Caco-2 (cell line): ENCODE data around the gene FAM107B. TPM values are rescaled to one million over a fixed set of nuclear protein-coding genes. Genes with fewer than 3 reads are reported as not detected.

ENCODE experiments used
- BruUV-seq: library from RNA; stranded (reverse); fragments of 400-500 nt; replicated peaks from 2 replicates; lab custom pipeline; 2021; lab: Mats Ljungman, UMichigan
- CTCF ChIA-PET: fragments of 300-600 bp; sonication (Branson Sonifier 250); formaldehyde crosslinking; loops from one replicate; lab custom pipeline; 2022; ENCODE audit warnings: antibody characterized with exemption; lab: Charles Lee
- POLR2A ChIA-PET: fragments of 300-600 bp; sonication (Branson Sonifier 250); formaldehyde crosslinking; loops from one replicate; lab custom pipeline; 2022; ENCODE audit warnings: antibody characterized with exemption; lab: Charles Lee
- DNase-seq, 2 experiments: peaks; one replicate each; pipeline versions ENCODE4 v3.0.0 to v3.0.0-alpha.2; 2020 to 2022
- H3K27me3 ChIP-seq: replicated peaks from 2 replicates; pipeline ENCODE4 v1.6.0; 2011; ENCODE audit warnings: low read length; ENCODE audit not compliant: control insufficient read depth, insufficient read depth
- H3K36me3 ChIP-seq: 2 replicates; pipeline ENCODE4 v1.5.1; 2011; ENCODE audit warnings: low read length; ENCODE audit not compliant: control insufficient read depth, insufficient read depth
- H3K4me1 ChIP-seq: fragments of 250-450 bp; sonication (Bioruptor Pico); 2 replicates; pipeline ENCODE4 v1.5.1; 2020; ENCODE audit warnings: mild to moderate bottlenecking
- H3K4me3 ChIP-seq: 2 replicates; pipeline ENCODE4 v1.5.1; 2011; ENCODE audit warnings: low read depth, mild to moderate bottlenecking, control low read depth, low read length
- H3K9me3 ChIP-seq: fragments of 250-450 bp; sonication (Bioruptor Pico); 2 replicates; pipeline ENCODE4 v1.5.1; 2020; ENCODE audit warnings: mild to moderate bottlenecking, moderate library complexity
- H3K27ac Mint-ChIP-seq: one replicate; pipeline ENCODE4 v1.8.0; 2022; ENCODE audit warnings: mixed read lengths; ENCODE audit not compliant: unreplicated experiment
- H3K27me3 Mint-ChIP-seq: one replicate; pipeline ENCODE4 v1.8.0; 2022; ENCODE audit warnings: mixed read lengths; ENCODE audit not compliant: insufficient read depth, unreplicated experiment
- H3K36me3 Mint-ChIP-seq: one replicate; pipeline ENCODE4 v1.8.0; 2022; ENCODE audit warnings: mild to moderate bottlenecking, mixed read lengths; ENCODE audit not compliant: insufficient read depth, unreplicated experiment
- H3K4me1 Mint-ChIP-seq: one replicate; pipeline ENCODE4 v1.8.0; 2022; ENCODE audit warnings: low read depth, mixed read lengths; ENCODE audit not compliant: unreplicated experiment
- H3K4me3 Mint-ChIP-seq: one replicate; pipeline ENCODE4 v1.8.0; 2022; ENCODE audit warnings: mild to moderate bottlenecking, moderate library complexity, mixed read lengths; ENCODE audit not compliant: unreplicated experiment
- H3K9me3 Mint-ChIP-seq: one replicate; pipeline ENCODE4 v1.8.0; 2022; ENCODE audit warnings: mixed read lengths; ENCODE audit not compliant: unreplicated experiment
- CTCF ChIP-seq, 2 experiments: fragments of 200-600 bp in 1 of 2; IDR thresholded peaks; 1 replicate in 1 of 2; 2 replicates in 1 of 2; pipeline versions ENCODE4 v1.5.1 to v1.8.0; 2011 to 2022; ENCODE audit warnings: antibody characterized with exemption in 1 of 2, control low read depth in 1 of 2, inconsistent platforms in 1 of 2, low read depth in 1 of 2, low read length in 1 of 2, mild to moderate bottlenecking in 1 of 2, moderate library complexity in 1 of 2; ENCODE audit not compliant: insufficient read depth in 1 of 2, severe bottlenecking in 1 of 2, unreplicated experiment in 1 of 2
- intact Hi-C: fragments of 100-400 bp; cut with micrococcal nuclease; formaldehyde crosslinking; loops from one replicate; pipeline ENCODE4 v1.10.0; 2022; ENCODE audit not compliant: unreplicated experiment
- total RNA-seq: library from RNA; stranded (reverse); gene quantifications from 2 replicates; pipeline ENCODE4 v1.2.3, GENCODE V29; 2022

The FAM107B gene
- total RNA-seq, 1 experiment from 2014 or later = 206 TPM

GRCh38 chr10:14554091-14554490, 220.6 kb downstream of the FAM107B start:
- CTCF ChIA-PET = interaction anchor here (0.6 to 0.8 kb wide), 2 partner anchors 11 to 37 kb away, joined by 3 to 5 read pairs; no protein-coding TSS in a partner anchor
- peak overlapping the region; percentile 37 for H3K4me3 Mint-ChIP-seq
- H3K27me3 Mint-ChIP-seq = no peaks in the 10 kb centered on the region
- TF ChIP-seq CTCF (IDR thresholded peaks at IDR 0.05; ENCODE audit: insufficient read depth in 1 of 2, low read depth in 1 of 2, low read length in 1 of 2, severe bottlenecking in 1 of 2, unreplicated experiment in 1 of 2) = no peak
- BruUV-seq = no TSS peak
- DNase-seq = peak; percentile 57 to 86
- no peaks in the 10 kb centered on the region for H3K27me3 ChIP-seq
- H3K27ac Mint-ChIP-seq = peak overlapping the region; percentile 85
- H3K9me3 ChIP-seq = no peaks in the 10 kb centered on the region
- H3K9me3 Mint-ChIP-seq = no peaks in the 10 kb centered on the region
- no peaks in the 10 kb centered on the region for H3K36me3 ChIP-seq
- peaks cover 73% of the 10 kb centered on the region for H3K36me3 Mint-ChIP-seq
- POLR2A ChIA-PET = interaction anchor here (1.1 to 1.3 kb wide), 2 partner anchors 284 to 369 kb away, joined by 3 to 4 read pairs; partner anchors contain the start of genes CDNF, HSPA14 and MSANTD7
- H3K4me3 ChIP-seq = no peak overlapping the region
- peaks cover 73% of the 10 kb centered on the region for H3K4me1 Mint-ChIP-seq
- intact Hi-C loops = loop anchor here (1.0 to 5.0 kb wide), 4 partner anchors 8 to 283 kb away; partner anchors contain the start of genes CDNF, HSPA14 and MSANTD7
- H3K4me1 ChIP-seq = peaks cover 85% of the 10 kb centered on the region

- Histone ChIP-seq H3K36me3 (no peaks in the 10 kb centered on the region; the same call in 1 of the 2 replicates), H3K4me3 (no peak overlapping the region), H3K9me3 (no peaks in the 10 kb centered on the region), H3K4me1 (peaks cover 89% of the 10 kb centered on the region), H3K27me3 (no peaks in the 10 kb centered on the region)
- ChIA-PET CTCF (interaction anchor here (0.8 kb wide), 1 partner anchor 10 kb away, joined by 3 read pairs; no protein-coding TSS in a partner anchor), POLR2A (interaction anchor here (0.8 to 1.3 kb wide), 2 partner anchors 325 to 368 kb away, joined by 3 to 4 read pairs; partner anchors contain the start of gene SUV39H2)
- no peak for TF ChIP-seq CTCF (IDR thresholded peaks at IDR 0.05; ENCODE audit: insufficient read depth in 1 of 2, low read depth in 1 of 2, low read length in 1 of 2, severe bottlenecking in 1 of 2, unreplicated experiment in 1 of 2)
- H3K36me3 Mint-ChIP-seq = peaks cover 73% of the 10 kb centered on the region
- H3K27ac Mint-ChIP-seq = peak overlapping the region; percentile 40
- no peak overlapping the region for H3K4me3 Mint-ChIP-seq
- no TSS peak for BruUV-seq
- intact Hi-C loops = loop anchor here (5.0 kb wide), 2 partner anchors 119 to 284 kb away; partner anchors contain the start of genes CDNF, HSPA14 and MSANTD7
- H3K27me3 Mint-ChIP-seq = no peaks in the 10 kb centered on the region
- H3K9me3 Mint-ChIP-seq = no peaks in the 10 kb centered on the region
- peaks cover 75% of the 10 kb centered on the region for H3K4me1 Mint-ChIP-seq
- DNase-seq = no peak
Observed at GRCh38 chr10:14553448-14553847, 221.2 kb downstream of the FAM107B start.

DNA sequence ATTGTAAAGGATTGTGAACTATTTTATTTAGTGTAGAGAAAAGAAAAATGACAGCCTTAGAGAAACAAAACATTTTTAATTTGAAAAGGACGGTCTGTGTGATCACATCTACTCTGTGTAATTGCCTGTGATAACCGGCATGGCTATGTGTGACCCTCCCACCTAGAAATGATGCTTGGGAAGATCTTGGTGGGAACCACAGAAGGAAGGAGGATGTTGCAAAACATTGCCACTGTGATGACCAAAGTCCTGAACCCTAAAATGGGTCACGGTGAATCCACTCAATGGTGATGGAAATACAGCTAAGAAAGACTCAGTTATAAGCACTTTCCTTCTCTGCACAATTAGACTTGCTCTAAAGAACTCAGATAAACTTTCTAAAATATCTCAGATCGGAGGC, 222.7 kb downstream of the FAM107B start:
- Histone ChIP-seq H3K27me3 (no peaks in the 10 kb centered on the region), H3K4me3 (no peak overlapping the region), H3K9me3 (no peaks in the 10 kb centered on the region), H3K4me1 (peaks cover 91% of the 10 kb centered on the region), H3K36me3 (peaks cover 3% of the 10 kb centered on the region; the same call in 1 of the 2 replicates)
- Mint-ChIP-seq H3K9me3 (no peaks in the 10 kb centered on the region), H3K27ac (peak overlapping the region; percentile 93), H3K36me3 (peaks cover 76% of the 10 kb centered on the region), H3K4me1 (peaks cover 76% of the 10 kb centered on the region), H3K4me3 (no peak overlapping the region), H3K27me3 (no peaks in the 10 kb centered on the region)
- no TSS peak for BruUV-seq
- TF ChIP-seq CTCF (IDR thresholded peaks at IDR 0.05; ENCODE audit: insufficient read depth in 1 of 2, low read depth in 1 of 2, low read length in 1 of 2, severe bottlenecking in 1 of 2, unreplicated experiment in 1 of 2) = no peak
- no peak for DNase-seq
- POLR2A ChIA-PET = no interaction called here
- intact Hi-C loops = loop anchor here (5.0 kb wide), 2 partner anchors 120 to 285 kb away; partner anchors contain the start of genes CDNF, HSPA14 and MSANTD7
- CTCF ChIA-PET = no interaction called here
